GM12865 (cell line): Measurements from ENCODE around the gene TCP11X2.
"Not testable (repeated sequence)": the region's sequence is repeated elsewhere in the genome, so short reads cannot be mapped to it uniquely, and the experiment has no call there.

Experiments
- DNase-seq: peaks from one replicate; pipeline ENCODE4 v3.0.0; 2010; ENCODE audit warnings: low read depth
- H3K4me3 ChIP-seq: 2 replicates; pipeline ENCODE4 v1.5.1; 2011; ENCODE audit warnings: mild to moderate bottlenecking, low read depth, low read length, control low read depth
- CTCF ChIP-seq: IDR thresholded peaks from 2 replicates; pipeline ENCODE4 v1.5.1; 2011; ENCODE audit warnings: low read length, control low read depth, low read depth, inconsistent platforms; ENCODE audit not compliant: insufficient read depth; ENCODE audit errors: missing control alignments

The TCP11X2 gene

GRCh38 chrX:102471762-102472220 lies at the start of gene TCP11X2:
TCP11X2 (minus strand) TSS chrX:102471812.
- DNase-seq, H3K4me3 ChIP-seq: not testable (repeated sequence)

- no peak for TF ChIP-seq CTCF
- no peak for DNase-seq
- no peak overlapping the region for H3K4me3 ChIP-seq
Observed at GRCh38 chrX:102517326-102517725, 45.7 kb upstream of the TCP11X2 start.

GRCh38 chrX:102515975-102516941 lies 44.6 kb upstream of the TCP11X2 start, which contains the start of gene TMSB15A:
TMSB15A (minus strand) TSS chrX:102516739.
- H3K4me3 ChIP-seq = no peak within 1 kb of the TSS
- no peak for DNase-seq
- TF ChIP-seq CTCF = no peak

- no peak for TF ChIP-seq CTCF
- DNase-seq = no peak
- no peak overlapping the region for H3K4me3 ChIP-seq
Observed at GRCh38 chrX:102514536-102514935, 42.9 kb upstream of the TCP11X2 start.

GRCh38 chrX:102498732-102499131 lies 27.1 kb upstream of the TCP11X2 start:
- TF ChIP-seq CTCF = no peak
- DNase-seq = no peak
- no peak overlapping the region for H3K4me3 ChIP-seq

GRCh38 chrX:102491766-102492165 lies 20.2 kb upstream of the TCP11X2 start:
- no peak for DNase-seq
- TF ChIP-seq CTCF = no peak
- H3K4me3 ChIP-seq = no peak overlapping the region

GRCh38 chrX:102478765-102479164 lies 7.2 kb upstream of the TCP11X2 start:
- H3K4me3 ChIP-seq, DNase-seq: not testable (repeated sequence)

GRCh38 chrX:102470215-102470614 lies 1.4 kb downstream of the TCP11X2 start:
- H3K4me3 ChIP-seq, DNase-seq: not testable (repeated sequence)

GRCh38 chrX:102458615-102459014 lies 13.0 kb downstream of the TCP11X2 start:
- not testable (repeated sequence) for H3K4me3 ChIP-seq, DNase-seq

- not testable (repeated sequence) for H3K4me3 ChIP-seq, DNase-seq
Observed at GRCh38 chrX:102439908-102440307, 31.7 kb downstream of the TCP11X2 start, which contains the start of gene NXF2B. NXF2B (minus strand) TSS chrX:102440008; CDS start chrX:102380036, 59,972 bp downstream.

GRCh38 chrX:102414493-102414892 lies 57.1 kb downstream of the TCP11X2 start:
- not testable (repeated sequence) for H3K4me3 ChIP-seq, DNase-seq
